WTC11 (cell line): ENCODE results near the gene TRDMT1. TPM values are rescaled to one million over a fixed set of nuclear protein-coding genes. Genes with fewer than 3 reads are reported as not detected.

ENCODE experiments used
- ATAC-seq: fragments of 200-7000 bp; cut with Tn5 transposase; 2 replicates; pipeline ENCODE4 v1.10.0; 2021; ENCODE audit warnings: mild to moderate bottlenecking, moderate library complexity
- CTCF ChIA-PET: fragments of 300-600 bp; sonication (Branson Sonifier 250); formaldehyde crosslinking; loops from one replicate; lab custom pipeline; 2021; ENCODE audit warnings: antibody characterized with exemption; lab: Charles Lee
- POLR2A ChIA-PET: fragments of 350-600 bp; sonication (Branson Sonifier 250); formaldehyde crosslinking; loops from one replicate; lab custom pipeline; 2021; ENCODE audit warnings: antibody characterized with exemption; lab: Charles Lee
- DNase-seq: peaks from one replicate; pipeline ENCODE4 v3.0.0; 2021; ENCODE audit warnings: low spot score
- H3K27ac Mint-ChIP-seq: 2 replicates; pipeline ENCODE4 v1.8.0; 2021; ENCODE audit warnings: mixed read lengths
- H3K27me3 Mint-ChIP-seq: 2 replicates; pipeline ENCODE4 v1.8.0; 2021; ENCODE audit warnings: low read depth, mild to moderate bottlenecking, moderate library complexity, mixed read lengths
- H3K36me3 Mint-ChIP-seq: 2 replicates; pipeline ENCODE4 v1.8.0; 2021; ENCODE audit warnings: mixed read lengths
- H3K4me1 Mint-ChIP-seq: 2 replicates; pipeline ENCODE4 v1.8.0; 2022; ENCODE audit warnings: mixed read lengths
- H3K4me3 Mint-ChIP-seq: 2 replicates; pipeline ENCODE4 v1.8.0; 2021; ENCODE audit warnings: mild to moderate bottlenecking, moderate library complexity, mixed read lengths
- H3K9me3 Mint-ChIP-seq: 2 replicates; pipeline ENCODE4 v1.8.0; 2021; ENCODE audit warnings: mixed read lengths
- ATF1 ChIP-seq: sonication (generic); formaldehyde crosslinking; IDR thresholded peaks from 2 replicates; pipeline ENCODE4 v1.8.1; 2023; ENCODE audit warnings: mild to moderate bottlenecking, moderate library complexity, missing genetic modification reagents
- JUN ChIP-seq: sonication (generic); formaldehyde crosslinking; IDR thresholded peaks from 2 replicates; pipeline ENCODE4 v1.8.0; 2023; ENCODE audit warnings: mild to moderate bottlenecking, missing genetic modification reagents
- MXD4 ChIP-seq: fragments of 250-450 bp; sonication (Bioruptor Pico); IDR thresholded peaks from 2 replicates; pipeline ENCODE4 v1.8.0; 2021; ENCODE audit warnings: mild to moderate bottlenecking, moderate library complexity, borderline replicate concordance
- MYBL2 ChIP-seq: sonication (generic); formaldehyde crosslinking; IDR thresholded peaks from 2 replicates; pipeline ENCODE4 v1.8.1; 2023; ENCODE audit warnings: mild to moderate bottlenecking, moderate library complexity, missing genetic modification reagents
- NFE2L1 ChIP-seq: sonication (generic); formaldehyde crosslinking; IDR thresholded peaks from 2 replicates; pipeline ENCODE4 v1.8.1; 2023; ENCODE audit warnings: missing genetic modification reagents
- NFYB ChIP-seq: sonication (generic); formaldehyde crosslinking; conservative IDR thresholded peaks from 2 replicates; pipeline ENCODE4 v1.8.0; 2022; ENCODE audit warnings: low read depth, missing genetic modification reagents
- OVOL2 ChIP-seq: fragments of 250-450 bp; sonication (Bioruptor Pico); IDR thresholded peaks from 2 replicates; pipeline ENCODE4 v1.9.0; 2021; ENCODE audit warnings: mild to moderate bottlenecking, borderline replicate concordance
- SOX15 ChIP-seq: fragments of 250-450 bp; sonication (Bioruptor Pico); IDR thresholded peaks from 2 replicates; pipeline ENCODE4 v1.9.0; 2021; ENCODE audit warnings: mild to moderate bottlenecking
- TP53 ChIP-seq: sonication (generic); formaldehyde crosslinking; IDR thresholded peaks from 2 replicates; pipeline ENCODE4 v1.8.1; 2023; ENCODE audit warnings: mild to moderate bottlenecking, missing genetic modification reagents
- ZNF219 ChIP-seq: sonication (generic); formaldehyde crosslinking; IDR thresholded peaks from 2 replicates; pipeline ENCODE4 v1.8.0; 2023; ENCODE audit warnings: missing genetic modification reagents, mild to moderate bottlenecking, borderline replicate concordance
- ZNF396 ChIP-seq: fragments of 250-450 bp; sonication (Bioruptor Pico); IDR thresholded peaks from 2 replicates; pipeline ENCODE4 v1.8.0; 2021; ENCODE audit warnings: mild to moderate bottlenecking, moderate library complexity, borderline replicate concordance
- ZNF416 ChIP-seq: fragments of 250-450 bp; sonication (Bioruptor Pico); IDR thresholded peaks from 2 replicates; pipeline ENCODE4 v1.9.0; 2021; ENCODE audit warnings: mild to moderate bottlenecking, inconsistent platforms
- total RNA-seq: library from RNA; stranded (reverse); gene quantifications from 3 replicates; pipeline ENCODE4 v1.2.3, GENCODE V29; 2021
- TF ChIP-seq, protein P1 (sequence below): fragments of 250-450 bp; sonication (Bioruptor Pico); IDR thresholded peaks from 2 replicates; pipeline ENCODE4 v1.9.0; 2021; ENCODE audit warnings: moderate library complexity, mild to moderate bottlenecking, inconsistent platforms, borderline replicate concordance
- TF ChIP-seq, protein P2 (sequence below): sonication (generic); formaldehyde crosslinking; IDR thresholded peaks from 2 replicates; pipeline ENCODE4 v1.8.0; 2022; ENCODE audit warnings: missing genetic modification reagents
- TF ChIP-seq, protein P3 (sequence below): fragments of 200-600 bp; IDR thresholded peaks from 2 replicates; pipeline ENCODE4 v1.8.0; 2022; ENCODE audit warnings: antibody characterized with exemption
- TF ChIP-seq, protein P4 (sequence below): sonication (generic); formaldehyde crosslinking; IDR thresholded peaks from 2 replicates; pipeline ENCODE4 v1.8.1; 2023; ENCODE audit warnings: mild to moderate bottlenecking, missing genetic modification reagents, borderline replicate concordance

TRDMT1 gene
- total RNA-seq, 1 experiment from 2014 or later = 11.7 TPM

DNA sequence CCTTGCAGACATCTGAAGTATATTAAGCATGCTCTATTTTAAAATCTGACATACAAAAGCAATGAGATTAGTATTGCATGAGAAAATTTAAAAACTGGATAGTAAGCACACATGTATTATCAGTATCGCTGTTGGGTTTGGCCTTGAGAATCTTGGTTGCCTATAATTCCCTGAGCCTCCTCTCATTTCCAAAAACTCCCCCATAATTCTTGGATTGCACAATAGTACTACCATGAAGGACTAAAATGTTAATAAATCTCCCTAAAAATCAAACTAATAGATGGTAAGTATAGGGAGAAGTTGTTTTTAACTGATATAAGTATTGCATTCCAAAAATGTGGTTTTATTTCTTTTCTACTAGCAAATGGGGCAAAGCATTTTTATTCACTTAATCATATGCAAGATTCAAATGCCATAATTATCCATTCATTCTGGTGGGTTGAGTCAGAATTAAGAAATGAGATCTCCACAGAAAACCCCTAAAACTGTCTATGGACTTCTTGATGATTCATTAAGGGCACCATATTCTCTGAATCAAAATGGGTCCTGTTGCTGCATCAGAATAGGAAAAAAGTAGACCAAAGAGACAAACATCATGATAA lies 16.3 kb upstream of the TRDMT1 start (continued):
- TF ChIP-seq JUN = no peak
- no peak for TF ChIP-seq ZNF219 (CRISPR knock-in tag)
- TF ChIP-seq, protein P1, sequence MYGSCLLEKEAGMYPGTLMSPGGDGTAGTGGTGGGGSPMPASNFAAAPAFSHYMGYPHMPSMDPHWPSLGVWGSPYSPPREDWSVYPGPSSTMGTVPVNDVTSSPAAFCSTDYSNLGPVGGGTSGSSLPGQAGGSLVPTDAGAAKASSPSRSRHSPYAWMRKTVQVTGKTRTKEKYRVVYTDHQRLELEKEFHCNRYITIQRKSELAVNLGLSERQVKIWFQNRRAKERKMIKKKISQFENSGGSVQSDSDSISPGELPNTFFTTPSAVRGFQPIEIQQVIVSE (CRISPR knock-in tag) = no peak
- no peak for TF ChIP-seq MXD4 (CRISPR knock-in tag)
- TF ChIP-seq, protein P2, sequence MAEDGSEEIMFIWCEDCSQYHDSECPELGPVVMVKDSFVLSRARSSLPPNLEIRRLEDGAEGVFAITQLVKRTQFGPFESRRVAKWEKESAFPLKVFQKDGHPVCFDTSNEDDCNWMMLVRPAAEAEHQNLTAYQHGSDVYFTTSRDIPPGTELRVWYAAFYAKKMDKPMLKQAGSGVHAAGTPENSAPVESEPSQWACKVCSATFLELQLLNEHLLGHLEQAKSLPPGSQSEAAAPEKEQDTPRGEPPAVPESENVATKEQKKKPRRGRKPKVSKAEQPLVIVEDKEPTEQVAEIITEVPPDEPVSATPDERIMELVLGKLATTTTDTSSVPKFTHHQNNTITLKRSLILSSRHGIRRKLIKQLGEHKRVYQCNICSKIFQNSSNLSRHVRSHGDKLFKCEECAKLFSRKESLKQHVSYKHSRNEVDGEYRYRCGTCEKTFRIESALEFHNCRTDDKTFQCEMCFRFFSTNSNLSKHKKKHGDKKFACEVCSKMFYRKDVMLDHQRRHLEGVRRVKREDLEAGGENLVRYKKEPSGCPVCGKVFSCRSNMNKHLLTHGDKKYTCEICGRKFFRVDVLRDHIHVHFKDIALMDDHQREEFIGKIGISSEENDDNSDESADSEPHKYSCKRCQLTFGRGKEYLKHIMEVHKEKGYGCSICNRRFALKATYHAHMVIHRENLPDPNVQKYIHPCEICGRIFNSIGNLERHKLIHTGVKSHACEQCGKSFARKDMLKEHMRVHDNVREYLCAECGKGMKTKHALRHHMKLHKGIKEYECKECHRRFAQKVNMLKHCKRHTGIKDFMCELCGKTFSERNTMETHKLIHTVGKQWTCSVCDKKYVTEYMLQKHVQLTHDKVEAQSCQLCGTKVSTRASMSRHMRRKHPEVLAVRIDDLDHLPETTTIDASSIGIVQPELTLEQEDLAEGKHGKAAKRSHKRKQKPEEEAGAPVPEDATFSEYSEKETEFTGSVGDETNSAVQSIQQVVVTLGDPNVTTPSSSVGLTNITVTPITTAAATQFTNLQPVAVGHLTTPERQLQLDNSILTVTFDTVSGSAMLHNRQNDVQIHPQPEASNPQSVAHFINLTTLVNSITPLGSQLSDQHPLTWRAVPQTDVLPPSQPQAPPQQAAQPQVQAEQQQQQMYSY (CRISPR knock-in tag) = no peak
- TF ChIP-seq, protein P3, sequence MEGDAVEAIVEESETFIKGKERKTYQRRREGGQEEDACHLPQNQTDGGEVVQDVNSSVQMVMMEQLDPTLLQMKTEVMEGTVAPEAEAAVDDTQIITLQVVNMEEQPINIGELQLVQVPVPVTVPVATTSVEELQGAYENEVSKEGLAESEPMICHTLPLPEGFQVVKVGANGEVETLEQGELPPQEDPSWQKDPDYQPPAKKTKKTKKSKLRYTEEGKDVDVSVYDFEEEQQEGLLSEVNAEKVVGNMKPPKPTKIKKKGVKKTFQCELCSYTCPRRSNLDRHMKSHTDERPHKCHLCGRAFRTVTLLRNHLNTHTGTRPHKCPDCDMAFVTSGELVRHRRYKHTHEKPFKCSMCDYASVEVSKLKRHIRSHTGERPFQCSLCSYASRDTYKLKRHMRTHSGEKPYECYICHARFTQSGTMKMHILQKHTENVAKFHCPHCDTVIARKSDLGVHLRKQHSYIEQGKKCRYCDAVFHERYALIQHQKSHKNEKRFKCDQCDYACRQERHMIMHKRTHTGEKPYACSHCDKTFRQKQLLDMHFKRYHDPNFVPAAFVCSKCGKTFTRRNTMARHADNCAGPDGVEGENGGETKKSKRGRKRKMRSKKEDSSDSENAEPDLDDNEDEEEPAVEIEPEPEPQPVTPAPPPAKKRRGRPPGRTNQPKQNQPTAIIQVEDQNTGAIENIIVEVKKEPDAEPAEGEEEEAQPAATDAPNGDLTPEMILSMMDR = no peak
- no peak for TF ChIP-seq ATF1 (CRISPR knock-in tag)

DNA sequence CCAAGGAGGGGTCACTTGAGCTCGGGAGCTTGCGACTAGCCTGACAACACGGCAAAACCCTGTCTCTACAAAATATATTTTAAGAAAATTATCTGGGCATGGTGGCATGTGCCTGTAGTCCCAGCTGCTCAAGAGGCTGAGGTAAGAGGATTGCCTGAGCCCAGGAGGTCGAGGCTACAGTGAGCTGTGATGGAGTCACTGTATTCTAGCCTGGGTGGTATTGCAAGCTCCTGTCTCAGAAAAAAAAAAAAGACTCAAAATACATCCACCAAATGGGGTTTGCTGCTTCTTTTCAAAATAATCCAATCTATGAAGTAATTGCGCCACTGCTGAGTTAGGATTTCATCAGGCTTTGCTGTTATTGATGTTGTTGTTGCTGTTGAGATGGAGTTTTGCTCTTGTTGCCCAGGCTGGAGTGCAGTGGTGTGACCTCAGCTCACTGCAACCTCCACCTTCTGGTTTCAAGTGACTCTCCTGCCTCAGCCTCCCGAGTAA lies 15.5 kb upstream of the TRDMT1 start:
- Mint-ChIP-seq H3K4me1 (peaks cover 29% of the 10 kb centered on the region), H3K4me3 (no peak overlapping the region)
- ChIA-PET POLR2A (no interaction called here), CTCF (interaction anchor here (0.6 kb wide), 1 partner anchor 12 kb away, joined by 3 read pairs; no protein-coding TSS in a partner anchor)
- no peak for TF ChIP-seq MXD4 (CRISPR knock-in tag)
- TF ChIP-seq ZNF396 (CRISPR knock-in tag) = no peak
- TF ChIP-seq TP53 (CRISPR knock-in tag) = no peak
- no peak for TF ChIP-seq NFYB (CRISPR knock-in tag)
- TF ChIP-seq SOX15 (CRISPR knock-in tag) = no peak
- no peak for TF ChIP-seq MYBL2
- TF ChIP-seq, protein P4, sequence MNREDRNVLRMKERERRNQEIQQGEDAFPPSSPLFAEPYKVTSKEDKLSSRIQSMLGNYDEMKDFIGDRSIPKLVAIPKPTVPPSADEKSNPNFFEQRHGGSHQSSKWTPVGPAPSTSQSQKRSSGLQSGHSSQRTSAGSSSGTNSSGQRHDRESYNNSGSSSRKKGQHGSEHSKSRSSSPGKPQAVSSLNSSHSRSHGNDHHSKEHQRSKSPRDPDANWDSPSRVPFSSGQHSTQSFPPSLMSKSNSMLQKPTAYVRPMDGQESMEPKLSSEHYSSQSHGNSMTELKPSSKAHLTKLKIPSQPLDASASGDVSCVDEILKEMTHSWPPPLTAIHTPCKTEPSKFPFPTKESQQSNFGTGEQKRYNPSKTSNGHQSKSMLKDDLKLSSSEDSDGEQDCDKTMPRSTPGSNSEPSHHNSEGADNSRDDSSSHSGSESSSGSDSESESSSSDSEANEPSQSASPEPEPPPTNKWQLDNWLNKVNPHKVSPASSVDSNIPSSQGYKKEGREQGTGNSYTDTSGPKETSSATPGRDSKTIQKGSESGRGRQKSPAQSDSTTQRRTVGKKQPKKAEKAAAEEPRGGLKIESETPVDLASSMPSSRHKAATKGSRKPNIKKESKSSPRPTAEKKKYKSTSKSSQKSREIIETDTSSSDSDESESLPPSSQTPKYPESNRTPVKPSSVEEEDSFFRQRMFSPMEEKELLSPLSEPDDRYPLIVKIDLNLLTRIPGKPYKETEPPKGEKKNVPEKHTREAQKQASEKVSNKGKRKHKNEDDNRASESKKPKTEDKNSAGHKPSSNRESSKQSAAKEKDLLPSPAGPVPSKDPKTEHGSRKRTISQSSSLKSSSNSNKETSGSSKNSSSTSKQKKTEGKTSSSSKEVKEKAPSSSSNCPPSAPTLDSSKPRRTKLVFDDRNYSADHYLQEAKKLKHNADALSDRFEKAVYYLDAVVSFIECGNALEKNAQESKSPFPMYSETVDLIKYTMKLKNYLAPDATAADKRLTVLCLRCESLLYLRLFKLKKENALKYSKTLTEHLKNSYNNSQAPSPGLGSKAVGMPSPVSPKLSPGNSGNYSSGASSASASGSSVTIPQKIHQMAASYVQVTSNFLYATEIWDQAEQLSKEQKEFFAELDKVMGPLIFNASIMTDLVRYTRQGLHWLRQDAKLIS (CRISPR knock-in tag) = no peak
- no peak for TF ChIP-seq NFE2L1
- TF ChIP-seq OVOL2 = no peak
- no peak for TF ChIP-seq ZNF416 (CRISPR knock-in tag)
- TF ChIP-seq, all 79 proteins: peak for 0
- Mint-ChIP-seq H3K9me3 (no peaks in the 10 kb centered on the region), H3K27me3 (no peaks in the 10 kb centered on the region), H3K27ac (no peak overlapping the region), H3K36me3 (no peaks in the 10 kb centered on the region)
- DNase-seq (no peak), ATAC-seq (no peak)
